Mesangial cell (primary cell): ENCODE measurements around the gene MRPS12. TPM values are rescaled to one million over a fixed set of nuclear protein-coding genes. Genes with fewer than 3 reads are reported as not detected.

Experiments
- total RNA-seq: library from RNA; depleted of rRNA; stranded (reverse); fragments of >200 nt; gene quantifications from 2 replicates; pipeline ENCODE4 v1.2.3, GENCODE V29; 2015

The MRPS12 gene
- 57.4 and 89.6 TPM in 2 replicates for total RNA-seq

DNA sequence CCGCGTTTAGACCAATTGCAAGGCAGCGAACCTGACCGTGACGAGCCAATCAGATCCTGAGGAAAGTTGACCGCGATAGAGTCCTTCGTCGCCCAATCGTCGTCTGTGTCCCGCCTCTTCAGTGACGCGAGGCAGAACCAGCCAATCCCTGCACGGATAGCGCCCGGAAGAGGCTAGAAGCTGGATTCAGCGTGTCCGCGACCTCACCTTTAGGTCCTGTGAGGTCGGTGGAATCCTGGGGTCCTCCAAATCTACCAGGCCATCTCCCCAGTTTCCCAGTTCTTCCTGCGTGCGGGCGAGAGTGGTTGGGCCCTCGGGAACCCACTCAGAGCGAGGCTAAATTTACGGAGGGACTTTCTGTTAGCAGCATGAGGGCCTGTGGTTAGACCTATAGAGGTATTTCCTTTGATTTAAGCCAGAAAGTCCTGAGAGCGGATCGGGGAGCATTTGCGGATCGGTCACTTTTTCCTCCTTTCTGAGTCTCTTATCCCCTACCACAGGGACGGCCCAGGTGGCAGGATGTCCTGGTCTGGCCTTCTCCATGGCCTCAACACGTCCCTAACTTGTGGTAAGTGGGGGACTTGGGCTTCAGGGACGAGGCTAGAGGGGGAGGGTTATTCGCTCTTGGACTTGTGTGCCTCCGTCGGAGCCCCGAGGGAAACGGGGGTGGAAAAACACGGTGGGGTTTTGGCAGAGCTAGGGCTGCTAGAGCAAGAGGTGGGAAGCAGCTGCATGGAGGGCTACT, at the start of gene MRPS12:
MRPS12 (plus strand) TSS at position 169 of the 745 bp plus-strand sequence; CDS start at position 520, 351 bp downstream.

DNA sequence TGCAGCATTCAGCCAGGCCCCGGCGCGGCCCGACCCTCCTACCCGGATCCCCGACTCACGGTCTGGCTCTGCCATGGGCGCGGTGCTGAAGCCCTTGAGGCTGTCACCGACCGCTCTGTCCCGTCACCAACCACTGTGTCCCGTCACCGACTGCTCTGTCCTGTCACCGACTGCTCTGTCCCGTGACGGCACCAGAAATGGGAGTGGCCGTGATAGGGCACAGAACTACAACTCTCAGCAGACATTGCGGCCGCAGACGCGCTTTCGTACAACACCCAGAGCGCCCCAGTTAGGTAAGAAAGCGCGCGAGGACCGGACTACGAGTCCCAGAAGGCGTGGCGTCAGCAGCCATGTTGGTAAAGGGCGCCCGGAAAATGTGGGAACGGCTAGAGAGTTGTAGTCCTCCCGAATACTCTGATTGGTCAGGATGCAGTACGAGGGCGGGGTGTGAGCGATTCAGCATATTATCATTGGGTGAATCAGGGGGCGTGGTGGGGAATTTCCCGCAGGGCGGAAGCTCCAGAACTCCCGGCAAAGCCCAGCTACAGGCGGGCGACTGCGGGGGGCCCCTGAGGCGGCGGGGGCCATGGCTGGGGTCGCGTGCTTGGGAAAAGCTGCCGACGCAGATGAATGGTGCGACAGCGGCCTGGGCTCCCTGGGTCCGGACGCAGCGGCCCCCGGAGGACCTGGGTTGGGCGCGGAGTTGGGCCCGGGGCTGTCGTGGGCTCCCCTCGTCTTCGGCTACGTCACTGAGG, 31.1 kb upstream of the MRPS12 start, which contains the start of the genes NFKBIB and SIRT2:
NFKBIB (plus strand) TSS at position 523 of the 755 bp plus-strand sequence; CDS start at position 587, 64 bp downstream.
SIRT2 (minus strand) TSS at position 172 of the 755 bp plus-strand sequence; CDS start at position 75, 97 bp downstream.

DNA sequence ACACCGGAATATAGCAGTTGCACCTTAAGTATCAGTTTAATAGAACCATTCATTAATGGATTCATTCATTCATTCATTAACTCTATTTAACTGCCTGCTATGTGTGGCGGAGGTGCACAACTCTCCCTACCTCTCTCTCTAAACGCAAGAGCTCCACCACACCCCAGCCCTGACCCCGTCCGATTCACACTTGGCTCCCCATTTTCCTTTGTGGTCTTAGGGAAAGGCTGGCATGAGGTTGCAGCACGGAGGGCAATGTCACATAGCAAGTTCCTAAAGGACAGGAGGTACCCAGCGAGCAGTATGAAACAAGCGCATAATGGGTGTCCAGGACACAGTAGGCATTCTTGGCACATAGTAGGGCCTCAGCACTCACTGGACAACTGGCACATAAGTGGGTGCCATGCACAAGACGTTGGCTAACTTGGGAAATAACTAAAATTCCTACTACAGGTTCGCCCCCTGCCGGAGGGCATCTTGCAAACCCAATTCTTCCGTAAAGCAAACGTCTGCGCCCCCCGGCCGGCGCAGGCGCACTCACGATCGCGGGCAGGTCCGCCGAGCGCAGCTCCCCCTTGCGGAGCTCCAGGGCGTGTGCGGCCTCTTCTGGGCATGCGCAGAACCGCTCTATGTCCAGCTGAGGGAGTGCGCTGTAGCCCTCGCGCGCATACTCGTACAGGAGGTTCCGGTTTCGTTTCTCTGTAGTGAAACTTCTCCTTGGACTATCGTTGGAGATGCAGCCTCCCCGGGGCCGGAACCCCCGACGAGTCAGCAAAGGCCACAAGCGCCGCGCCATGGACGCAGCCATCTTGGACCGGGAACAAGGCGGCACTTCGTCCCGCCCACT, 592 bp upstream of the MRPS12 start, which contains the start of gene SARS2:
SARS2 (minus strand) TSS at position 835 of the 847 bp plus-strand sequence; CDS start at position 808, 27 bp downstream.

DNA sequence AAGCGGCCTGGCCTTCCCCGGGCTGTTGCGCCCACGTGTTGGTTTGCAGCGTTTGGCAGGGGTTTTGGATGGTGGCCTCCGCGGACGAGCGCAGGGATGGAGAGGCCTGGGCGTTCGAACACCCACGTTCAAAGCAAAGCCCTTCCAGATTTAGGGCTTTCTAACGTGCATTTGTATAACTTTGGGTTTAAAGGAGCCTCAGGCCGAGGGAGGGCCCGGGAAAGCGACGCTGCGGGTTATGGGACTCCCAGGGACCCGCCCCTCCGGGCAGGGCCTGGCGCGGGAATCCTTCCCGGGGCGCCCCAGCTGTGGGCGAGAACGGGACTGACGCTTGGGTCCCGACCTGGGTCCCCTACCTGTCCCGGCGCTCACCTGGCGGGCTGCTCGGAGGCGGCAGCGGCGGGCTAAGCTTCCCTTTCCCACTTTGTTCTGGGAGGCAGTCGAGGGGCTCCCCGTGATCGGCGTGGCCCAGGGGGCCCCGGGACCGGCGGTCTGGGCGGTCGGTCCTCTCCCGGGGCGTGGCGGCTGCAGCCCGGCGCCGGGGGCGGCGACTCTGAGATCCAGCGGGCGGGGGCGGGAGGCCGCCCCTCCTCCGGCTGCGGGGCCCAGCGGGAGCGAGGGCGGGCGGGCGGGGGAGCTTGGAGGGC, 44.6 kb downstream of the MRPS12 start, which contains the start of gene FBXO17:
FBXO17 (minus strand) TSS at position 529 of the 647 bp plus-strand sequence. CDS start 25,423 bp downstream, outside the sequence.

Other genes starting within 250 kb of the MRPS12 start
- gene CAPN12, start 186.5 kb upstream of the MRPS12 start, total RNA-seq, result 0.16 and 4.6 TPM in 2 replicates
- not detected in 2 replicates for gene LGALS7, start 157.4 kb upstream of the MRPS12 start, total RNA-seq
- 3.5 TPM in 1 of 2 replicates, not detected in the other for gene LGALS7B, start 141.7 kb upstream of the MRPS12 start, total RNA-seq
- gene LGALS4, start 118.0 kb upstream of the MRPS12 start, total RNA-seq, result not detected in 2 replicates
- gene ECH1, start 99.2 kb upstream of the MRPS12 start, total RNA-seq, result 36.8 and 139 TPM in 2 replicates
- gene HNRNPL, start 81.0 kb upstream of the MRPS12 start, total RNA-seq, result 168 and 316 TPM in 2 replicates
- 3.1 and 10.0 TPM in 2 replicates for gene RINL, start 52.7 kb upstream of the MRPS12 start, total RNA-seq
- 37.5 and 79.6 TPM in 2 replicates for gene SIRT2, start 31.3 kb upstream of the MRPS12 start, total RNA-seq
- 19.8 and 23.3 TPM in 2 replicates for gene NFKBIB, start 31.0 kb upstream of the MRPS12 start, total RNA-seq
- gene CCER2, start 18.8 kb upstream of the MRPS12 start, total RNA-seq, result not detected in 2 replicates
- gene SARS2, start 181 bp upstream of the MRPS12 start, total RNA-seq, result 40.6 and 49.3 TPM in 2 replicates
- gene FBXO17, start 44.8 kb downstream of the MRPS12 start, total RNA-seq, result 22.5 and 53.4 TPM in 2 replicates
- gene FBXO27, start 101.6 kb downstream of the MRPS12 start, total RNA-seq, result 3.4 and 7.3 TPM in 2 replicates
- not detected in 2 replicates for gene ACP7, start 153.4 kb downstream of the MRPS12 start, total RNA-seq
- gene PAK4, start 194.8 kb downstream of the MRPS12 start, total RNA-seq, result 28.9 and 40.7 TPM in 2 replicates